Measurements from ENCODE around the gene GALNS. TPM values are rescaled to one million over a fixed set of nuclear protein-coding genes. Genes with fewer than 3 reads are reported as not detected.

GALNS gene
- total and polyA plus RNA-seq, 2 of the 8 experiments (the other 6 are each of a cell fraction or from before 2014, with no cell fraction given) = 8.9 to 17.8 TPM

DNA sequence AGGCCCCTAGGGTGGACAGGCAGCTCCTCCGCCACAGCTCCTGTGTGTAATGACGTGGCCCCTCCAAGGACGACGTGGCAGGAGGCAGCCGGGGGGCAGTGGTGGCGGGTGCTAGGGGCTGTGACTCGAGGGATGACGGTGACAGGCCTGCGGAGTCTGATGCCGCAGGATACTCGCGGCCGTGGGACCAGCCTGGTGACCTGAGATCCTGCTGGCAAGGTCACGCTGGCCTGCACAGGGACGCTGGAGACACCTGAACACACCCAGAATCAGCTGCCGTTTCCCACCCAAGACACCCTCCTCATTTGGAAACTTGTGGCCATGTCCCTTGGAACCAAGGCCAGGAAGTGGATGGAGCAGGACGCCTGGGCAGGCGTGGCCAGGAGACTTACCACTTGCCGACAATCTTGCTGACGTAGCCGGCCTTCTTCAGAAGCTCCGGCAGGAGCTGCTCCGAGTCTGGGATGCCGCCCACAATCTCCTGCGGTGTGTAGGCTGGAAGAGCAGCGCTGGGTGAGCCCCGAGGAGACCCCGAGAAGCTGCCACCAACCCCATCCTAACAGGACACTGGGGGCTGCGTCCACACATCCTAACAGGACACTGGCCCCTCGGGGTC is 16.0 kb downstream of the GALNS start (continued):
- TF ChIP-seq, protein P1, sequence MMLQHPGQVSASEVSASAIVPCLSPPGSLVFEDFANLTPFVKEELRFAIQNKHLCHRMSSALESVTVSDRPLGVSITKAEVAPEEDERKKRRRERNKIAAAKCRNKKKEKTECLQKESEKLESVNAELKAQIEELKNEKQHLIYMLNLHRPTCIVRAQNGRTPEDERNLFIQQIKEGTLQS (IDR thresholded peaks at IDR 0.05; ENCODE audit: insufficient read depth, low read depth, low read length) = no peak
- TF ChIP-seq, protein P2, sequence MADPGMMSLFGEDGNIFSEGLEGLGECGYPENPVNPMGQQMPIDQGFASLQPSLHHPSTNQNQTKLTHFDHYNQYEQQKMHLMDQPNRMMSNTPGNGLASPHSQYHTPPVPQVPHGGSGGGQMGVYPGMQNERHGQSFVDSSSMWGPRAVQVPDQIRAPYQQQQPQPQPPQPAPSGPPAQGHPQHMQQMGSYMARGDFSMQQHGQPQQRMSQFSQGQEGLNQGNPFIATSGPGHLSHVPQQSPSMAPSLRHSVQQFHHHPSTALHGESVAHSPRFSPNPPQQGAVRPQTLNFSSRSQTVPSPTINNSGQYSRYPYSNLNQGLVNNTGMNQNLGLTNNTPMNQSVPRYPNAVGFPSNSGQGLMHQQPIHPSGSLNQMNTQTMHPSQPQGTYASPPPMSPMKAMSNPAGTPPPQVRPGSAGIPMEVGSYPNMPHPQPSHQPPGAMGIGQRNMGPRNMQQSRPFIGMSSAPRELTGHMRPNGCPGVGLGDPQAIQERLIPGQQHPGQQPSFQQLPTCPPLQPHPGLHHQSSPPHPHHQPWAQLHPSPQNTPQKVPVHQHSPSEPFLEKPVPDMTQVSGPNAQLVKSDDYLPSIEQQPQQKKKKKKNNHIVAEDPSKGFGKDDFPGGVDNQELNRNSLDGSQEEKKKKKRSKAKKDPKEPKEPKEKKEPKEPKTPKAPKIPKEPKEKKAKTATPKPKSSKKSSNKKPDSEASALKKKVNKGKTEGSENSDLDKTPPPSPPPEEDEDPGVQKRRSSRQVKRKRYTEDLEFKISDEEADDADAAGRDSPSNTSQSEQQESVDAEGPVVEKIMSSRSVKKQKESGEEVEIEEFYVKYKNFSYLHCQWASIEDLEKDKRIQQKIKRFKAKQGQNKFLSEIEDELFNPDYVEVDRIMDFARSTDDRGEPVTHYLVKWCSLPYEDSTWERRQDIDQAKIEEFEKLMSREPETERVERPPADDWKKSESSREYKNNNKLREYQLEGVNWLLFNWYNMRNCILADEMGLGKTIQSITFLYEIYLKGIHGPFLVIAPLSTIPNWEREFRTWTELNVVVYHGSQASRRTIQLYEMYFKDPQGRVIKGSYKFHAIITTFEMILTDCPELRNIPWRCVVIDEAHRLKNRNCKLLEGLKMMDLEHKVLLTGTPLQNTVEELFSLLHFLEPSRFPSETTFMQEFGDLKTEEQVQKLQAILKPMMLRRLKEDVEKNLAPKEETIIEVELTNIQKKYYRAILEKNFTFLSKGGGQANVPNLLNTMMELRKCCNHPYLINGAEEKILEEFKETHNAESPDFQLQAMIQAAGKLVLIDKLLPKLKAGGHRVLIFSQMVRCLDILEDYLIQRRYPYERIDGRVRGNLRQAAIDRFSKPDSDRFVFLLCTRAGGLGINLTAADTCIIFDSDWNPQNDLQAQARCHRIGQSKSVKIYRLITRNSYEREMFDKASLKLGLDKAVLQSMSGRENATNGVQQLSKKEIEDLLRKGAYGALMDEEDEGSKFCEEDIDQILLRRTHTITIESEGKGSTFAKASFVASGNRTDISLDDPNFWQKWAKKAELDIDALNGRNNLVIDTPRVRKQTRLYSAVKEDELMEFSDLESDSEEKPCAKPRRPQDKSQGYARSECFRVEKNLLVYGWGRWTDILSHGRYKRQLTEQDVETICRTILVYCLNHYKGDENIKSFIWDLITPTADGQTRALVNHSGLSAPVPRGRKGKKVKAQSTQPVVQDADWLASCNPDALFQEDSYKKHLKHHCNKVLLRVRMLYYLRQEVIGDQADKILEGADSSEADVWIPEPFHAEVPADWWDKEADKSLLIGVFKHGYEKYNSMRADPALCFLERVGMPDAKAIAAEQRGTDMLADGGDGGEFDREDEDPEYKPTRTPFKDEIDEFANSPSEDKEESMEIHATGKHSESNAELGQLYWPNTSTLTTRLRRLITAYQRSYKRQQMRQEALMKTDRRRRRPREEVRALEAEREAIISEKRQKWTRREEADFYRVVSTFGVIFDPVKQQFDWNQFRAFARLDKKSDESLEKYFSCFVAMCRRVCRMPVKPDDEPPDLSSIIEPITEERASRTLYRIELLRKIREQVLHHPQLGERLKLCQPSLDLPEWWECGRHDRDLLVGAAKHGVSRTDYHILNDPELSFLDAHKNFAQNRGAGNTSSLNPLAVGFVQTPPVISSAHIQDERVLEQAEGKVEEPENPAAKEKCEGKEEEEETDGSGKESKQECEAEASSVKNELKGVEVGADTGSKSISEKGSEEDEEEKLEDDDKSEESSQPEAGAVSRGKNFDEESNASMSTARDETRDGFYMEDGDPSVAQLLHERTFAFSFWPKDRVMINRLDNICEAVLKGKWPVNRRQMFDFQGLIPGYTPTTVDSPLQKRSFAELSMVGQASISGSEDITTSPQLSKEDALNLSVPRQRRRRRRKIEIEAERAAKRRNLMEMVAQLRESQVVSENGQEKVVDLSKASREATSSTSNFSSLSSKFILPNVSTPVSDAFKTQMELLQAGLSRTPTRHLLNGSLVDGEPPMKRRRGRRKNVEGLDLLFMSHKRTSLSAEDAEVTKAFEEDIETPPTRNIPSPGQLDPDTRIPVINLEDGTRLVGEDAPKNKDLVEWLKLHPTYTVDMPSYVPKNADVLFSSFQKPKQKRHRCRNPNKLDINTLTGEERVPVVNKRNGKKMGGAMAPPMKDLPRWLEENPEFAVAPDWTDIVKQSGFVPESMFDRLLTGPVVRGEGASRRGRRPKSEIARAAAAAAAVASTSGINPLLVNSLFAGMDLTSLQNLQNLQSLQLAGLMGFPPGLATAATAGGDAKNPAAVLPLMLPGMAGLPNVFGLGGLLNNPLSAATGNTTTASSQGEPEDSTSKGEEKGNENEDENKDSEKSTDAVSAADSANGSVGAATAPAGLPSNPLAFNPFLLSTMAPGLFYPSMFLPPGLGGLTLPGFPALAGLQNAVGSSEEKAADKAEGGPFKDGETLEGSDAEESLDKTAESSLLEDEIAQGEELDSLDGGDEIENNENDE (IDR thresholded peaks at IDR 0.05; ENCODE audit: insufficient replicate concordance, low read length) = no peak
- TF ChIP-seq POU5F1 (IDR thresholded peaks at IDR 0.05; ENCODE audit: low read depth, low read length) = no peak
- TF ChIP-seq KDM1A (IDR thresholded peaks at IDR 0.05; ENCODE audit: borderline replicate concordance, low read length) = no peak
- TF ChIP-seq, protein P3, sequence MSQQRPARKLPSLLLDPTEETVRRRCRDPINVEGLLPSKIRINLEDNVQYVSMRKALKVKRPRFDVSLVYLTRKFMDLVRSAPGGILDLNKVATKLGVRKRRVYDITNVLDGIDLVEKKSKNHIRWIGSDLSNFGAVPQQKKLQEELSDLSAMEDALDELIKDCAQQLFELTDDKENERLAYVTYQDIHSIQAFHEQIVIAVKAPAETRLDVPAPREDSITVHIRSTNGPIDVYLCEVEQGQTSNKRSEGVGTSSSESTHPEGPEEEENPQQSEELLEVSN (IDR thresholded peaks at IDR 0.05) = no peak
- no peak for TF ChIP-seq FOSL1 (IDR thresholded peaks at IDR 0.05; ENCODE audit: insufficient read depth, low read depth, low read length)
- TF ChIP-seq CTBP2 (IDR thresholded peaks at IDR 0.05; ENCODE audit: borderline replicate concordance, insufficient read depth, insufficient read length, low read length) = no peak
